ENCODE results near the gene SPDYE1.
"Not testable (repeated sequence)": the region's sequence is repeated elsewhere in the genome, so short reads cannot be mapped to it uniquely, and the experiment has no call there.

- TF ChIP-seq CTCF (IDR thresholded peaks at IDR 0.05; ENCODE audit: low read depth, low read length, poor library complexity, severe bottlenecking); EZH2phosphoT487 (IDR thresholded peaks at IDR 0.05; ENCODE audit: borderline replicate concordance, low read length): not testable (repeated sequence)
These were observed 28.1 kb upstream of the SPDYE1 start for GRCh38 chr7:43969586-43969985.

Measured in DOHH2 (cell line).